H1 (cell line): ENCODE measurements around the gene BBS4.

ENCODE experiments used
- POLR2AphosphoS5 ChIP-seq: IDR thresholded peaks from 2 replicates; pipeline ENCODE4 v1.6.1; 2011; ENCODE audit warnings: low read depth, low read length
- TF ChIP-seq, protein P1 (sequence below), 3 experiments: IDR thresholded peaks; 1 replicate in 2 of 3; 2 replicates in 1 of 3; pipeline versions ENCODE4 v1.5.1 to v1.6.1; 2011; ENCODE audit warnings: low read length in 3 of 3, mild to moderate bottlenecking in 3 of 3, inconsistent platforms in 2 of 3, low read depth in 1 of 3, moderate library complexity in 1 of 3; ENCODE audit not compliant: insufficient read depth in 1 of 3; ENCODE audit errors: control extremely low read depth in 1 of 3

DNA sequence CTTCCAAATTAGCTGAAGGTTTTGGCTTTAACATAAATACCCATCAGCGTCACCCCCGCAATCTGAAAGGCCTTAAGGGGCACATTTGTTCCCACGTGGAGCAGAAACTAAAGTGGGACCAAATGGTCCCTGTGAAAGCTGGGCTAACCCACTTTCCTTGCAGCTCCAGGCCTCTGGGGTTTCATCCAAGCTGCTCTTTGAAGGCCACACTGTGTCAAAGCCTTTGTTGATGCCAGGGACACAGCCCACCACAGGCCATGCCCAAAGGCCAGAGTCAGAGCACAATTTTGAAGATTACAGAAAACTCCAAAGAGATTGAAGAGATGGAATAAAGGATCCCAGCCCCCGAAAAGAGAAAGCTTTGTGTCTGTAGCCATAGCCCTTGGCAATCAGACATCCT, 100.2 kb downstream of the BBS4 start:
- TF ChIP-seq POLR2AphosphoS5, result no peak
- TF ChIP-seq, protein P1, sequence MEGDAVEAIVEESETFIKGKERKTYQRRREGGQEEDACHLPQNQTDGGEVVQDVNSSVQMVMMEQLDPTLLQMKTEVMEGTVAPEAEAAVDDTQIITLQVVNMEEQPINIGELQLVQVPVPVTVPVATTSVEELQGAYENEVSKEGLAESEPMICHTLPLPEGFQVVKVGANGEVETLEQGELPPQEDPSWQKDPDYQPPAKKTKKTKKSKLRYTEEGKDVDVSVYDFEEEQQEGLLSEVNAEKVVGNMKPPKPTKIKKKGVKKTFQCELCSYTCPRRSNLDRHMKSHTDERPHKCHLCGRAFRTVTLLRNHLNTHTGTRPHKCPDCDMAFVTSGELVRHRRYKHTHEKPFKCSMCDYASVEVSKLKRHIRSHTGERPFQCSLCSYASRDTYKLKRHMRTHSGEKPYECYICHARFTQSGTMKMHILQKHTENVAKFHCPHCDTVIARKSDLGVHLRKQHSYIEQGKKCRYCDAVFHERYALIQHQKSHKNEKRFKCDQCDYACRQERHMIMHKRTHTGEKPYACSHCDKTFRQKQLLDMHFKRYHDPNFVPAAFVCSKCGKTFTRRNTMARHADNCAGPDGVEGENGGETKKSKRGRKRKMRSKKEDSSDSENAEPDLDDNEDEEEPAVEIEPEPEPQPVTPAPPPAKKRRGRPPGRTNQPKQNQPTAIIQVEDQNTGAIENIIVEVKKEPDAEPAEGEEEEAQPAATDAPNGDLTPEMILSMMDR (IDR thresholded peaks at IDR 0.05; ENCODE audit: control extremely low read depth in 1 of 3, insufficient read depth in 1 of 3, low read depth in 1 of 3, low read length in 3 of 3), result no peak
